Skeletal muscle cell (primary cell): ENCODE measurements around the gene TRMT10B.
A peak's percentile ranks its signal among the peaks of the same experiment; 100 is the strongest.
"Not testable (repeated sequence)": the region's sequence is repeated elsewhere in the genome, so short reads cannot be mapped to it uniquely, and the experiment has no call there.

Source experiments
- DNase-seq: peaks from one replicate; pipeline ENCODE4 v3.0.0-alpha.2; 2010; ENCODE audit warnings: low read depth
- H3K4me3 ChIP-seq: 2 replicates; pipeline ENCODE4 v1.5.1; 2011; ENCODE audit warnings: low read depth, mild to moderate bottlenecking, control low read depth, low read length, moderate library complexity

Gene TRMT10B

DNA sequence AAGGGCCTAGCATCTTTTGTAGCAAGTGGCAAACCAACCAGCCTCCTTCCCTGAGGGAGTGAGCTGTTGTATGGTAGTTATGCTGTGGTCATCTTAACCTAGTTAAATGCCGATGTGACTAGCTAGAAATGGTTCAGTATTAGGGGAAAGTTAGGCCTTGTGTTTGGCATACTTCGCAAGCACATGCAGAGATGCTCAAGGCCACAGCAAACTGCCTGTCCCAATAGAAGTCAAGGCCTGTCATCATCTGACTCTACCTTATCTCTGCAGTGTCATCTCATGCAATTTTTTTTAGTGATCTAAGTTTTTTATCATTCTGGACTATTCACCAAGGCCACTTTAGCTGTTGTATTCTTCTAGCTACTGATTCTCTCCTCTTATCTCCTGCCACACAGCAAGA is 36.5 kb downstream of the TRMT10B start:
- DNase-seq: no peak
- H3K4me3 ChIP-seq: no peak overlapping the region

- no peak overlapping the region for H3K4me3 ChIP-seq
- no peak for DNase-seq
Measured at GRCh38 chr9:37792122-37792521, 38.5 kb downstream of the TRMT10B start.

- no peak for DNase-seq
- no peak overlapping the region for H3K4me3 ChIP-seq
Measured at GRCh38 chr9:37796232-37796631, 42.6 kb downstream of the TRMT10B start.

DNA sequence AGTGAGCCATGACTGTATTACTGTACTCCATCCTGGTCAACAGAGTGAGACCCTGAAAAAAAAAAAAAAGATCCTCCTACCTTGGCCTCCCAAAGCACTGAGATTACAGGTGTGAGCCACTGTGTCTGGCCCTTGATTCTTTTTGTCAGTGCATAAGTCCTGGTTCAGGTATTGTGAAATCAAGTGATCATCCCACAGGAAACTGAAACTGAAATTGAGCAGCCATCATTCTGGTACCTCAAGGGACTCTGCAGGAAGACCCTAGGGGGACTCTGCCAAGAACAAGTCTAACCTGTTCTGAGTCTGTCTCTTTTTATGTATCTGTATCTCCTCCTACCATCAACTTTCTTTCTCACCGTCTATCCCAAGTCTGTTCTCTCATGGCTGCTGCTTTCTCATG is 45.1 kb downstream of the TRMT10B start:
- no peak overlapping the region for H3K4me3 ChIP-seq
- no peak for DNase-seq

DNA sequence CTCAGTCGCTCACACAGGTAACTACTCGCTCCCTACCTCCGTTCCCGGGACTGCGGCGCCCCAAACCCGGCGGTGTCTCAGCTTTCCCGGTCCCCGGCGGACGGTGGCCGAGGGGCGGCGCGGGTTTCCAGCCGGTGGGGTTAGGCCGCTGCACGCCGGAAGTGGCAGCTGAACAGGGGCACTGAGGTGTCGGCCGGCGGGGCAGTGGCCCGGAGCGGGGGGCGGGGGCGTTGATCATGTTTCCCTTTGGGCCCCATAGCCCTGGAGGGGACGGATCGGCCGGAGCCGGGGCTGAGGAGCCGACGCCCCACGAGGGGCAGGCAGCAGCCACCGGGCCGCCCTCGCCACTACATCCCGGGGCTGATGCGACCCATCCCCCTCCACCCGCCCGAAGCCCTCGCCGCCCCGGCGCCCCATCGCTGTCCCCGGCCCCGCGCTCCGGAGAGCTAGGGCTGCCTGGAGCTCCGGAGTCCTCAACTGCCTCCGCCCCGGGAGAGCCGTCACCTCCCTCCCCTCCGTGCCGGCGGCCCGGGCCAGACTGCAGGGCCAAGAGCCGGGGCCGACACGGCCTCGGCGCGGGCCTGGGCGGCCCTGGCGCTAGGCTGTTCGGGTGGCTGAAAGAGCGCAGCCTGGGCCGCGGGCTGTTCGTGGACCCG is 47.2 kb downstream of the TRMT10B start, which contains the start of gene DCAF10:
DCAF10 (plus strand) TSS at position 167 of the 656 bp plus-strand sequence; CDS start at position 237, 70 bp downstream.
- peak within 1 kb of the TSS; percentile 94 for H3K4me3 ChIP-seq
- peak; percentile 56 for DNase-seq

DNA sequence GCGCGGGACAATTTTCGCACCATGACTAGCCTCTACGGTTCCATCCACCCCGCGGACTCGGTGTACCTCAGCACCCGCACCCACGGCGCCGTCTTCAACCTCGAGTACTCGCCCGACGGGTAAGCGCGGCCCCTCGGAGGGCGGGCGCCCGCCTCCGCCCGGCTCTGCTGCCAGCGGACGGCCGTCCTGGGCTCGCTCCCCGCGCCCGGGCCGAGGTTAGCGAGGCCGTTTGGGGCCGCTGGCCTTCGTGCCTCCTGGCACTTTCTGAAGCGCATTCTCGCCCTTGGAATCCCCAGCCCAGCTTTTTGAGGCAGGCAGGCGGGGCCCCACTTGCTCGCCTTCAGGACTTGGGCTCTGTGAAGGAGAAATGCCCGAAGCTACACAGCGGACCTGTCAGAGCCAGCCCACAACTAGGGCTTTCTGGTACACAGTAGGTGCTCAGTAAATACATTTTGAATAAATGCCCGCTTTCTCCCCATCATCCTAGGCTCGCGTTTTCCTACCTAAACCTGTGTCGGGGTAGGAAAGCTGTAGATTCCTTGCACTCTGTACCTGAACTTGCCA is 47.8 kb downstream of the TRMT10B start:
- H3K4me3 ChIP-seq: peak overlapping the region; percentile 94
- DNase-seq: no peak

GRCh38 chr9:37801959-37802711 is 48.5 kb downstream of the TRMT10B start:
- peak overlapping the region; percentile 94 for H3K4me3 ChIP-seq
- no peak for DNase-seq

GRCh38 chr9:37806271-37806670 is 52.7 kb downstream of the TRMT10B start:
- DNase-seq: no peak
- no peak overlapping the region for H3K4me3 ChIP-seq

- not testable (repeated sequence) for DNase-seq, H3K4me3 ChIP-seq
Measured at GRCh38 chr9:37809676-37810075, 56.1 kb downstream of the TRMT10B start.

GRCh38 chr9:37811906-37812476 is 58.4 kb downstream of the TRMT10B start:
- DNase-seq: no peak
- H3K4me3 ChIP-seq: no peak overlapping the region

DNA sequence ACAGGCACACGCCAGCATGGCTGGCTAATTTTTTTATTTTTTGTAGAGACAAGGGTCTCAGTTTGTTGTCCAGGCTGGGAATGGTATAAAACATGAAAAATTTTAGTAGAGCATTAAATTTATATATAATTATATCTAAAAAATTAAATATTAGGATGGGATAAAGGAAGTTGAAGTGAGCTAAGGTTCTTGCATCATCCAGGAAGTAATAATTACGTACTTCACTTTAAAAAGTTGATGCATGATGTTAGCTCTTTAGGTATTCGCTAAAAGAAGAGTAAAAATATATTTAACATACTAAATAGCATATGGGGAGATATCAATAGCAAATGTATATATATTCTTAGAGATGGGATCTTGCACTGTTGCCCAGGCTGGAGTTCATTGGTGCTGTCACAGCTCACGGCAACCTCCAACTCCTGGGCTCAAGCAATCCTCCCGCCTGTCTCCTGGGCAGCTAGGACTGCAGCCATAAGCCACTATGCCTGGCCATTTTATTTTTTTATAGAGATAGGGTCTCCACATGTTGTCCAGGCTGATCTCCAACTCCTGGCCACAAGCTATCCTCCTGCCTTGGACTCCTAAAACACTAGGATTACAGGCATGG is 59.3 kb downstream of the TRMT10B start:
- no peak for DNase-seq
- no peak overlapping the region for H3K4me3 ChIP-seq

GRCh38 chr9:37818849-37819248 is 65.2 kb downstream of the TRMT10B start:
- H3K4me3 ChIP-seq: no peak overlapping the region
- DNase-seq: no peak

DNA sequence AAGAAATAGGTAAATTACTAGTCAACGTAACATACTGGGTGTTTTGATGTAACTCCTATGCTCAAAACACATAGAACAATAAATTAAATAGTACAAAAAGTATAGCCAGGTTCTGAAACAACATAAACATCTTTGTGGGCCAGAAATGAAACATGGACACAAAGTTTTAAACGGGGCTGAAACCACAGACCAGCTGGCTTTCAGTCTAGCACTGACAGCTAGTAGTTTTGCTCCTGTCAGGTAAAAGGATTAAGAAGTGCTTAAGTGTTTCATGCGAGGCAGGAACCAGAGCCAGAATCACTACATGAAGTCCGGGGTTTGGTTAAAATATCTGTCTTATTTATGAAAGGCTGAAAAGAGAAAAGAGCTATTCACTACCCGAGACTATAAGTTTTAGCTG is 66.5 kb downstream of the TRMT10B start:
- no peak overlapping the region for H3K4me3 ChIP-seq

GRCh38 chr9:37825174-37825573 is 71.6 kb downstream of the TRMT10B start:
- not testable (repeated sequence) for H3K4me3 ChIP-seq, DNase-seq

More for the DNA sequence above, 66.5 kb downstream of the TRMT10B start:
- DNase-seq: no peak

- no peak for DNase-seq
- H3K4me3 ChIP-seq: no peak overlapping the region
Measured at GRCh38 chr9:37827483-37828165, 74.0 kb downstream of the TRMT10B start.
